NCI-H187 (cell line): ENCODE measurements around the gene DERL2.

Experiments
- DNase-seq, 2 experiments: peaks; one replicate each; lab custom pipeline; 2025; lab: John Stamatoyannopoulos, UW

Gene DERL2

GRCh38 chr17:5485270-5486205, at the start of gene DERL2:
TSS of gene DERL2 (minus strand) at chr17:5486178. CDS start at chr17:5486161, 17 bp downstream.
- no peak for DNase-seq

DNA sequence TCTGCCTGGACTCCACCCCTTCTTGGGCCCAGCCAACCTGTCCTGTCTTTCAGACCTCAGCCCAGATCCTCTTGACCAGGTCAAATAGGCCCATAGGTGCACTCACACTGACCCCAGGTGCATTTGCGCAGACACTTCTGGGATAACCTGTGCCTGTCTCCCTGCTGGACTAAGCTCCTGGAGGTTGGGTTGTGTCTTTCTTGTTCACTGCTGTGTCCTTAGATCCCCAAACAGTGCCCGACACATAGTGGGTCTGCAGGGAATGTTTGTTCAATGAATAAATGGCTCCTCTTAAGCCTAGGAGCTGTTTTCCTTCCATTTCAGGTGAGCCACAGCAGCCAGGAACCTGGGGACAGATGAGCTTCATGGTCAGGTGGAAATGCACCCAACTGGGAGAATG, 49.5 kb upstream of the DERL2 start:
- no peak for DNase-seq

- no peak for DNase-seq
Measured at GRCh38 chr17:5533486-5534315, 47.7 kb upstream of the DERL2 start.

DNA sequence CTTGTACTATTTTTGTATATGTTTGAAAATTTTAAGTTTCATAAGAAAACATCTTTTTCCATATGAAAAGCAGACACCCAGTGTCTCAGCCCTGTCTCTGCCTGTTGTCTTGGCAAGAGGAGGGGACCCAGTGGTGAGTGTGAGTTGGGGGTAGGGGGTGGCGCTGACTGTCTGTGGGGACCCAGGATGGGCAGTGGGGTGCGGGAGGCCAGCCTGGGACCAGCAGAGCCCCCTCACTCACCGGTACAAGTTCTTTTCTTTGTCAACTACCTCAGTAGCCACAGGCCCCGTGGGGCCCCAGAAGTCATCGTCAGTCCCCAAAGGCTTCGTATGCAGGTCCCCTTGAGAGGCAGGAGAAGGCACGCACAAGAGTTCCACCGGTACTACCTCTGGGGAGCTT, 46.6 kb upstream of the DERL2 start:
- DNase-seq, result no peak

DNA sequence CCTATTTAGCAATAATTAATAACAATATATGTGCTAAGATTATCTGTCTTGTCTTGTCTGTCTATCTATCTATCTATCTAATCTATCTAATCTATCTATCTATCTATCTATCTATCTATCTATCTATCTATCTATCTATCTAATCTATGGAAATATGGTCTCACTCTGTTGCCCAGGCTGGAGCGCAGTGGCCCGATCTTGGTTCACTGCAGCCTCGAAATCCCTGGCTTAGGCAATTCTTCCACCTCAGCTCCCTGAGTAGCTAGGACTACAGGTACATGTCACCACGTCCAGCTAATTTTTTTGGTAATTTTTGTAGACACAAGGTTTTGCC, 45.1 kb upstream of the DERL2 start:
- no peak for DNase-seq

- DNase-seq, result no peak
Measured at GRCh38 chr17:5530265-5531084, 44.5 kb upstream of the DERL2 start.

GRCh38 chr17:5527601-5528250, 41.7 kb upstream of the DERL2 start:
- no peak for DNase-seq

GRCh38 chr17:5526821-5527598, 41.0 kb upstream of the DERL2 start:
- peak in 1 of 2 experiments; percentile 16 for DNase-seq

GRCh38 chr17:5523249-5523648, 37.3 kb upstream of the DERL2 start:
- DNase-seq, result no peak

GRCh38 chr17:5522476-5522875, 36.5 kb upstream of the DERL2 start:
- no peak for DNase-seq

GRCh38 chr17:5516060-5516792, 30.2 kb upstream of the DERL2 start:
- DNase-seq, result no peak

- DNase-seq, result no peak
Measured at GRCh38 chr17:5514976-5515375, 29.0 kb upstream of the DERL2 start.

- no peak for DNase-seq
Measured at GRCh38 chr17:5513628-5514027, 27.6 kb upstream of the DERL2 start.

DNA sequence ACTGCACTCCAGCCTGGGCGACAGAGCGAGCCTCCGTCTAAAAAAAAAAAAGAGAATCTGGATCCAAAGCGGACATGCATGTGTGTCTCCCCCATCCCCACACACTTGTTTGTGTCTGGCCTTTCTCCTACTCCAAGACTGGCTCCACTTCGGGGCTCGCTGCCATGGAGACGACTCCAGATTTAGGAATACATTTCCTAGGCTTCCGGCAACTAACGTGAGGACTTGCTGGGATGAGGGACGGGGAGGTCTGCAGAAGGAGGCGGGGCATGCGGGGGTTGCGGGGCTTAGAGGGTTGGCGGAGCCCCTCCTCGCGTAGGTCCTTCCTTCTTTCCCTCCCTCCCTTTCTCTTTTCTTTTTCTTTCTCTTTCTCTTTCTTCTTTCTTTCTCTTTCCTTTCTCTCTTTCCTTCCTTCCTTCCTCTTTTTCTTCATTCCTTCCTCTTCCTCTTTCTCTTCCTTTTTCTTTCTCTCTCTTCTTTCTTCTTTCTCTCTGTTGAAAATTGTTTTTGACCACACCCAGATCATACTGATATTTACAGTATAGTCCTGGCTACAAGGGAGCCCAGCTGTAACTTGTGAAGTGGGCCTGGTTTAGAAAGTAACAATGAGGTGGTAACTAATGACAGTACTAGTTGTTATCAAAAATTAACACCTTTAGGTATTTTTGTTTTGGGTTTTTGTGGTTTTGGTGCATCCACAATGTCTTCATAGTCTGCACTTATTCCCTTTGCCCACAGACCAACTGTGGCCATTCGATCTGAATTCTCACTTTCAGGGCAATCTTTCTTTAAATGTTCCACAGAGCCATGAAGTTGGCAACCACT, 25.6 kb upstream of the DERL2 start:
- no peak for DNase-seq

- DNase-seq, result no peak
Measured at GRCh38 chr17:5510771-5511170, 24.8 kb upstream of the DERL2 start.

DNA sequence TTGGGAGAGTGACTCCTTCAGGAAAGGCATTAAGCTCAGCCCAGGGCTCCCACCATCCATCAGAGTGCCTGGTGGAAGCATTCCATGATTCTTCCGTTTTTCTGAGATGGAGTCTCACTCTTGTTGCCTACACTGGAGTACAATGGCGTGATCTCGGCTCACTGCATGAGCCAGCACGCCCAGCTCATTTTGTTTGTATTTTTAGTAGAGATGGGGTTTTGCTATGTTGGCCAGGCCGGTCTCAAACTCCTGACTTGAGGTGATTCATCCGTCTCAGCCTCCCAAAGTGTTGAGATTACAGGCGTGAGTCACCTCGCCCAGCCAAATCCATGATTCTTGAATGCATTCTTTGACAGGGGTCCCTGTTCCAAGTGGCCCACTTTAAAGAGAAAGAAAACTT, 23.5 kb upstream of the DERL2 start:
- no peak for DNase-seq

- DNase-seq, result peak; percentile 13 to 54
Measured at GRCh38 chr17:5508810-5509209, 22.8 kb upstream of the DERL2 start.

GRCh38 chr17:5506307-5506706, 20.3 kb upstream of the DERL2 start:
- no peak for DNase-seq

DNA sequence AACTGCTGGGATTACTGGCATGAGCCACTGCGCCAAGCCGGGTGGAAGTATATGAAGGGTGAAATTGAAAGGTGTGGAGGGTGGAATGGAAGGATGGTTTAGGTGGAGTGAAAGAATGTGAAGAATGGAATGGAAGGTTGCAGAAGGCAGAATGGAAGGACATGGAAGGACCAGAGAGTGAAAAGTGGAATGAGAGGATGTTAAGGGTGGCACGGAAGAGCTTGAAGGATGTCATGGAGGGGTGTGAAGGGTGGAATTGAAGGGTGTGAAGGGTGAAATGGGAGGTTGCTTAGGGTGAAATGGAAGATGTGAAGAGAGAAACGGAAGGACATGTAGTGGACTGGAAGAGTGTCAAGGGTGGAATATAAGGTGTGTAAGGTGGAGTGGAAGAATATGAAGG, 16.6 kb upstream of the DERL2 start:
- no peak for DNase-seq
